Neuronal stem cell (in vitro differentiated cells): ENCODE results near the gene SIGLEC1.

ENCODE experiments used
- DNase-seq: peaks from one replicate; pipeline ENCODE4 v3.0.0-alpha.2; 2013; ENCODE audit warnings: low spot score
- H2AFZ ChIP-seq: one replicate; pipeline ENCODE4 v1.6.1; 2013; ENCODE audit warnings: mild to moderate bottlenecking, low read length, inconsistent platforms
- H2AK5ac ChIP-seq: 2 replicates; pipeline ENCODE4 v1.6.1; 2013; ENCODE audit warnings: low read depth, mild to moderate bottlenecking, inconsistent platforms, low read length, moderate library complexity, mixed read lengths
- H2BK120ac ChIP-seq: 2 replicates; pipeline ENCODE4 v1.6.1; 2013; ENCODE audit warnings: low read depth, mild to moderate bottlenecking, inconsistent platforms, low read length, moderate library complexity, mixed read lengths
- H2BK12ac ChIP-seq: one replicate; pipeline ENCODE4 v1.6.1; 2013; ENCODE audit warnings: low read length, inconsistent platforms
- H2BK15ac ChIP-seq: 2 replicates; pipeline ENCODE4 v1.6.1; 2013; ENCODE audit warnings: mild to moderate bottlenecking, low read length, inconsistent platforms, mixed read lengths
- H2BK5ac ChIP-seq: one replicate; pipeline ENCODE4 v1.6.1; 2013; ENCODE audit warnings: inconsistent platforms, mild to moderate bottlenecking, low read length, moderate library complexity
- H3K14ac ChIP-seq: one replicate; pipeline ENCODE4 v1.6.1; 2013; ENCODE audit warnings: low read length, inconsistent platforms
- H3K18ac ChIP-seq: 2 replicates; pipeline ENCODE4 v1.6.1; 2013; ENCODE audit warnings: low read length, inconsistent platforms
- H3K23ac ChIP-seq: 2 replicates; pipeline ENCODE4 v1.6.1; 2013; ENCODE audit warnings: low read depth, mild to moderate bottlenecking, mixed read lengths, low read length, inconsistent platforms; ENCODE audit not compliant: poor library complexity
- H3K27ac ChIP-seq: replicated peaks from 3 replicates; pipeline ENCODE4 v1.5.1; 2013; ENCODE audit warnings: low read length, inconsistent platforms
- H3K27me3 ChIP-seq, 3 experiments: 2 replicates each; pipeline ENCODE4 v1.6.1; 2013; ENCODE audit warnings: low read length in 3 of 3, mild to moderate bottlenecking in 2 of 3, inconsistent platforms in 1 of 3, low read depth in 1 of 3, mixed read lengths in 1 of 3, moderate library complexity in 1 of 3; ENCODE audit not compliant: control insufficient read depth in 3 of 3, insufficient read depth in 3 of 3
- H3K36me3 ChIP-seq, 2 donors: replicated peaks in 1 of 2; 2 replicates each; pipeline ENCODE4 v1.6.1; 2013; ENCODE audit warnings: low read length in 2 of 2; ENCODE audit not compliant: control insufficient read depth in 2 of 2, insufficient read depth in 2 of 2
- H3K4ac ChIP-seq: 2 replicates; pipeline ENCODE4 v1.6.1; 2013; ENCODE audit warnings: inconsistent platforms, mild to moderate bottlenecking, low read length, moderate library complexity
- H3K4me1 ChIP-seq, 2 donors: 1 replicate in 1 of 2; 2 replicates in 1 of 2; pipeline ENCODE4 v1.6.1; 2013; ENCODE audit warnings: low read length in 2 of 2, low read depth in 1 of 2; ENCODE audit not compliant: control insufficient read depth in 2 of 2, insufficient read depth in 1 of 2
- H3K4me2 ChIP-seq: one replicate; pipeline ENCODE4 v1.6.1; 2013; ENCODE audit warnings: mild to moderate bottlenecking, low read length, inconsistent platforms; ENCODE audit not compliant: insufficient read depth, poor library complexity, severe bottlenecking
- H3K4me3 ChIP-seq, 2 donors: 2 replicates each; pipeline ENCODE4 v1.5.1; 2013; ENCODE audit warnings: low read length in 2 of 2, mild to moderate bottlenecking in 2 of 2, inconsistent platforms in 1 of 2, moderate library complexity in 1 of 2
- H3K79me1 ChIP-seq: one replicate; pipeline ENCODE4 v1.6.1; 2013; ENCODE audit warnings: low read depth, mild to moderate bottlenecking, inconsistent platforms, low read length, moderate library complexity
- H3K9ac ChIP-seq: one replicate; pipeline ENCODE4 v1.6.1; 2013; ENCODE audit warnings: mild to moderate bottlenecking, low read depth, low read length, inconsistent platforms; ENCODE audit not compliant: poor library complexity
- H3K9me3 ChIP-seq, 2 donors: replicated peaks in 1 of 2; 2 replicates each; pipeline versions ENCODE3 to v1.6.1; 2013; ENCODE audit warnings: low read length in 2 of 2, mild to moderate bottlenecking in 2 of 2, inconsistent platforms in 1 of 2, low read depth in 1 of 2, mixed read lengths in 1 of 2, moderate library complexity in 1 of 2; ENCODE audit not compliant: control insufficient read depth in 2 of 2, insufficient read depth in 1 of 2
- H4K8ac ChIP-seq: one replicate; pipeline ENCODE4 v1.6.1; 2013; ENCODE audit warnings: low read depth, mild to moderate bottlenecking, inconsistent platforms, low read length, moderate library complexity
- H4K91ac ChIP-seq: one replicate; pipeline ENCODE4 v1.6.1; 2013; ENCODE audit warnings: low read length, low read depth, mild to moderate bottlenecking, inconsistent platforms; ENCODE audit not compliant: poor library complexity
- WGBS, 2 donors: extraction: QIAGEN DNeasy Blood & Tissue Kit; methylation state at CpG; one replicate each; pipeline ENCODE4 v1.1.7; 2013; ENCODE audit warnings: missing lambda C conversion rate in 2 of 2, mixed read lengths in 1 of 2; ENCODE audit not compliant: insufficient read length in 2 of 2, insufficient replicate concordance in 1 of 2; ENCODE audit errors: extremely low coverage in 2 of 2; 5-methylcytosine and 5-hydroxymethylcytosine counted together

SIGLEC1 gene

DNA sequence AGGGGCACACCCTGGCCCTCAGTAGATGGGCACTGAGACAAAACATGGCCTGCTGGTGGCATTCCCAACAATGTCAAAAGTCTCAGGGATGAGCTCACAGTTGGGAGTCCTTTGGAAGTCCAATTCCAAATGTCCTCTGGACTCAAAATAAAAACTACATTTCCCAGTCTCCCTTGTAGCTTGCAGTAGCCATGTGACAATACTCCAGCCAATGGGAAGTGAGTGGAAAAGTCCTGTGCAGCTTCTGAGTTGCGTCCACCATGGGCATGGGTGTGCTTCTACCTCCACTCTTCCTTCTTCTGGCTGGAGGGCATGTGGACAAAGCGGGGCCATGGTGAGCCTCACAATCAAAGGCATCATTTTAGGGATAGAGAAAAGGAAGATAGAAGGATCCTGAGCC, 24.7 kb downstream of the SIGLEC1 start:
- no CpG with 5 or more reads among the region's 2 CpGs for WGBS, 2 donors
- H3K36me3 ChIP-seq: no peaks in the 10 kb centered on the region

DNA sequence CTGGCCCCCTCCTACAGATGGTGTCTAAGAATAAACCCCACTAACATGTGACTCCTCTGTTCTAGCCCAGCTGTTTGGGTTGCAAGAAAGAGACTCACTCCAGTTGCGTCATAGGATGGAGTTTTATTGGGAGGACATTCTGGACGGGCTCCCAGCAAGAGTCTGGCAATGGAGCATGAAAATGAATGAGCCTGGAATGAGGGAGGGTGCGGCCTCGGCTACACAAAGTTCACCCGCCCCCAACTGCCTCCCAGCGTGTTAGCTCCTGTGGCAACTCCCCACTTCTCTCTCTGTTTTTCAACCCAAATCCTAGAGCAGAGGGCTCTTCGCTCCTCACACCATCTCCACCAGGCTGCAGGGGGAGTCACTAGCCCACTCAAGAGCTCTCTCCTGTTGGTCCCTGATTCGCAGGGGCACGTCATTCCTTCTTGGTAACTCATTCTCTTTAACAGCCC, 25.5 kb downstream of the SIGLEC1 start:
- no peak overlapping the region for H2BK120ac ChIP-seq
- H3K4me3 ChIP-seq: no peak overlapping the region
- H3K9ac ChIP-seq: no peak overlapping the region
- H3K4me1 ChIP-seq: peaks cover 0 to 3% of the 10 kb centered on the region in 2 donors
- H3K18ac ChIP-seq: no peak overlapping the region
- no peaks in the 10 kb centered on the region for H3K79me1 ChIP-seq
- no peaks in the 10 kb centered on the region for H3K9me3 ChIP-seq
- H4K91ac ChIP-seq: no peak overlapping the region
- no peaks in the 10 kb centered on the region for H3K36me3 ChIP-seq
- H4K8ac ChIP-seq: no peak overlapping the region
- H2BK12ac ChIP-seq: no peak overlapping the region
- H2AFZ ChIP-seq: peak overlapping the region; percentile 28
- H3K4me2 ChIP-seq: no peak overlapping the region
- no CpG with 5 or more reads among the region's 9 CpGs for WGBS, 2 donors
- H2BK5ac ChIP-seq: no peak overlapping the region
- no peak overlapping the region for H2AK5ac ChIP-seq
- DNase-seq: no peak
- no peak overlapping the region for H3K4ac ChIP-seq
- H2BK15ac ChIP-seq: no peak overlapping the region
- H3K27me3 ChIP-seq: peaks cover 0 to 63% (median 5%) of the 10 kb centered on the region in 3 experiments
- H3K14ac ChIP-seq: no peak overlapping the region
- no peak overlapping the region for H3K23ac ChIP-seq
- no peak overlapping the region for H3K27ac ChIP-seq

More for the DNA sequence above, 24.7 kb downstream of the SIGLEC1 start:
- Histone ChIP-seq H3K4me3 (no peak overlapping the region), H2BK120ac (no peak overlapping the region), H3K9ac (no peak overlapping the region), H3K27ac (no peak overlapping the region), H3K23ac (no peak overlapping the region), H2BK5ac (no peak overlapping the region), H4K8ac (no peak overlapping the region), H3K9me3 (no peaks in the 10 kb centered on the region), H3K27me3 (peaks cover 0 to 56% (median 0%) of the 10 kb centered on the region in 3 experiments), H3K4me1 (no peaks in the 10 kb centered on the region), H2BK15ac (no peak overlapping the region), H2AFZ (peak overlapping the region; percentile 72), H2AK5ac (no peak overlapping the region), H3K18ac (no peak overlapping the region), H3K4me2 (no peak overlapping the region), H4K91ac (no peak overlapping the region), H3K14ac (no peak overlapping the region), H2BK12ac (no peak overlapping the region), H3K4ac (no peak overlapping the region), H3K79me1 (no peaks in the 10 kb centered on the region)
- DNase-seq: no peak

GRCh38 chr20:3686421-3686820, 26.0 kb downstream of the SIGLEC1 start:
- no peak overlapping the region for H3K4me3 ChIP-seq
- no peak overlapping the region for H3K18ac ChIP-seq
- H2AFZ ChIP-seq: peak overlapping the region; percentile 28
- no peak overlapping the region for H3K23ac ChIP-seq
- no peak overlapping the region for H2BK120ac ChIP-seq
- H3K9ac ChIP-seq: no peak overlapping the region
- no peak overlapping the region for H2BK12ac ChIP-seq
- no peak overlapping the region for H4K91ac ChIP-seq
- H3K4ac ChIP-seq: no peak overlapping the region
- H2BK5ac ChIP-seq: no peak overlapping the region
- no CpG with 5 or more reads among the region's 7 CpGs for WGBS, 2 donors
- no peaks in the 10 kb centered on the region for H3K36me3 ChIP-seq
- H3K27ac ChIP-seq: no peak overlapping the region
- DNase-seq: no peak
- peaks cover 0 to 67% (median 9%) of the 10 kb centered on the region in 3 experiments for H3K27me3 ChIP-seq
- H2AK5ac ChIP-seq: no peak overlapping the region
- no peak overlapping the region for H3K4me2 ChIP-seq
- H3K14ac ChIP-seq: no peak overlapping the region
- H3K4me1 ChIP-seq: peaks cover under 1 to 3% of the 10 kb centered on the region in 2 donors
- peaks cover 3% of the 10 kb centered on the region for H3K79me1 ChIP-seq
- H3K9me3 ChIP-seq: no peaks in the 10 kb centered on the region
- H2BK15ac ChIP-seq: no peak overlapping the region
- H4K8ac ChIP-seq: no peak overlapping the region

DNA sequence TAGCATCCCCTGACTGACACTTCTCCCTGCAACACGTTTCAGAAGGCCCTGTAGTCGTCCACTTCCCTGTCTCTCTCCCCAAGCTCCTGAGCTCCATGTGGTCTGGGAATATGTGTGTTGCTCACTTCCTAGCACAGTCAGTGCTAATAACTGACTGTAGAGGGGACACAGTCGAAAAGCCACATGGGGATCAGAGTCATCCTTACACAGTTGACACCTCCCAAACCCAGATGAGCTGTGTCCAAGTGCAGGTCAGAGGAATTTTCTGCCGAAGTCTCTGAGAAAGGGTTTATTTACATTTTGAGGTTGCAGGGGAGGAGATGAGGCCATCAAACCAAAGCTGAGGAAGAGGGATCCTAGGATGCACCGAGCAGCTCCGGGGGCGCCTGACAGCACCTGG, 27.1 kb downstream of the SIGLEC1 start:
- Histone ChIP-seq H3K4me3 (no peak overlapping the region), H3K4me1 (peaks cover 5 to 10% of the 10 kb centered on the region in 2 donors), H3K27ac (no peak overlapping the region), H3K14ac (no peak overlapping the region), H4K8ac (no peak overlapping the region), H2AFZ (no peak overlapping the region), H3K9ac (no peak overlapping the region), H2AK5ac (no peak overlapping the region), H2BK120ac (no peak overlapping the region), H3K36me3 (no peaks in the 10 kb centered on the region), H3K18ac (no peak overlapping the region), H2BK15ac (no peak overlapping the region), H3K4me2 (no peak overlapping the region), H4K91ac (no peak overlapping the region), H2BK12ac (no peak overlapping the region), H3K79me1 (peaks cover 3% of the 10 kb centered on the region), H2BK5ac (no peak overlapping the region), H3K4ac (no peak overlapping the region), H3K9me3 (no peaks in the 10 kb centered on the region), H3K23ac (no peak overlapping the region), H3K27me3 (peaks cover 0 to 76% (median 11%) of the 10 kb centered on the region in 3 experiments)
- no peak for DNase-seq
- WGBS, 2 donors: no CpG with 5 or more reads among the region's 7 CpGs
